PFSK-1 (cell line): Measurements from ENCODE around the gene ELF2.

Experiments used
- FOXP2 ChIP-seq: optimal IDR thresholded peaks from 2 replicates; pipeline ENCODE3; 2011; ENCODE audit warnings: borderline replicate concordance, control low read depth, inconsistent platforms; ENCODE audit not compliant: insufficient read depth; ENCODE audit errors: extremely low read length, extremely low read depth
- POLR2AphosphoS5 ChIP-seq: IDR thresholded peaks from 2 replicates; pipeline ENCODE4 v1.6.1; 2012; ENCODE audit warnings: low read depth, mild to moderate bottlenecking, control low read depth, low read length, moderate library complexity
- SIN3A ChIP-seq: IDR thresholded peaks from 2 replicates; pipeline ENCODE4 v1.6.1; 2012; ENCODE audit warnings: mild to moderate bottlenecking, low read length, moderate library complexity, borderline replicate concordance; ENCODE audit not compliant: insufficient read depth
- TAF1 ChIP-seq: IDR thresholded peaks from 2 replicates; pipeline ENCODE4 v1.6.1; 2012; ENCODE audit warnings: low read length, control low read depth, borderline replicate concordance; ENCODE audit not compliant: insufficient read depth
- TF ChIP-seq, protein P1 (sequence below), 2 experiments: IDR thresholded peaks; 2 replicates each; pipeline versions ENCODE4 v1.6.1 to v1.8.0; 2011 to 2012; ENCODE audit warnings: low read depth in 2 of 2, low read length in 2 of 2, control low read depth in 1 of 2, inconsistent platforms in 1 of 2, mild to moderate bottlenecking in 1 of 2, moderate library complexity in 1 of 2; ENCODE audit not compliant: insufficient read depth in 1 of 2

The ELF2 gene

GRCh38 chr4:139015269-139015947 is 161.6 kb downstream of the ELF2 start, which contains the start of gene NOCT:
Gene NOCT, plus strand, starts transcription at chr4:139015781. Its CDS starts 201 bp downstream, at chr4:139015982.
- TF ChIP-seq FOXP2 (peak; percentile 87), SIN3A (peak; percentile 84; the same call in 1 of the 2 replicates), TAF1 (peak; percentile 99), POLR2AphosphoS5 (peak; percentile 92)
- TF ChIP-seq, protein P1, sequence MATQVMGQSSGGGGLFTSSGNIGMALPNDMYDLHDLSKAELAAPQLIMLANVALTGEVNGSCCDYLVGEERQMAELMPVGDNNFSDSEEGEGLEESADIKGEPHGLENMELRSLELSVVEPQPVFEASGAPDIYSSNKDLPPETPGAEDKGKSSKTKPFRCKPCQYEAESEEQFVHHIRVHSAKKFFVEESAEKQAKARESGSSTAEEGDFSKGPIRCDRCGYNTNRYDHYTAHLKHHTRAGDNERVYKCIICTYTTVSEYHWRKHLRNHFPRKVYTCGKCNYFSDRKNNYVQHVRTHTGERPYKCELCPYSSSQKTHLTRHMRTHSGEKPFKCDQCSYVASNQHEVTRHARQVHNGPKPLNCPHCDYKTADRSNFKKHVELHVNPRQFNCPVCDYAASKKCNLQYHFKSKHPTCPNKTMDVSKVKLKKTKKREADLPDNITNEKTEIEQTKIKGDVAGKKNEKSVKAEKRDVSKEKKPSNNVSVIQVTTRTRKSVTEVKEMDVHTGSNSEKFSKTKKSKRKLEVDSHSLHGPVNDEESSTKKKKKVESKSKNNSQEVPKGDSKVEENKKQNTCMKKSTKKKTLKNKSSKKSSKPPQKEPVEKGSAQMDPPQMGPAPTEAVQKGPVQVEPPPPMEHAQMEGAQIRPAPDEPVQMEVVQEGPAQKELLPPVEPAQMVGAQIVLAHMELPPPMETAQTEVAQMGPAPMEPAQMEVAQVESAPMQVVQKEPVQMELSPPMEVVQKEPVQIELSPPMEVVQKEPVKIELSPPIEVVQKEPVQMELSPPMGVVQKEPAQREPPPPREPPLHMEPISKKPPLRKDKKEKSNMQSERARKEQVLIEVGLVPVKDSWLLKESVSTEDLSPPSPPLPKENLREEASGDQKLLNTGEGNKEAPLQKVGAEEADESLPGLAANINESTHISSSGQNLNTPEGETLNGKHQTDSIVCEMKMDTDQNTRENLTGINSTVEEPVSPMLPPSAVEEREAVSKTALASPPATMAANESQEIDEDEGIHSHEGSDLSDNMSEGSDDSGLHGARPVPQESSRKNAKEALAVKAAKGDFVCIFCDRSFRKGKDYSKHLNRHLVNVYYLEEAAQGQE (IDR thresholded peaks at IDR 0.05; ENCODE audit: insufficient read depth in 1 of 2, low read depth in 2 of 2, low read length in 2 of 2) = peak; percentile 44 to 71; a peak in 3 of 4 replicates

DNA sequence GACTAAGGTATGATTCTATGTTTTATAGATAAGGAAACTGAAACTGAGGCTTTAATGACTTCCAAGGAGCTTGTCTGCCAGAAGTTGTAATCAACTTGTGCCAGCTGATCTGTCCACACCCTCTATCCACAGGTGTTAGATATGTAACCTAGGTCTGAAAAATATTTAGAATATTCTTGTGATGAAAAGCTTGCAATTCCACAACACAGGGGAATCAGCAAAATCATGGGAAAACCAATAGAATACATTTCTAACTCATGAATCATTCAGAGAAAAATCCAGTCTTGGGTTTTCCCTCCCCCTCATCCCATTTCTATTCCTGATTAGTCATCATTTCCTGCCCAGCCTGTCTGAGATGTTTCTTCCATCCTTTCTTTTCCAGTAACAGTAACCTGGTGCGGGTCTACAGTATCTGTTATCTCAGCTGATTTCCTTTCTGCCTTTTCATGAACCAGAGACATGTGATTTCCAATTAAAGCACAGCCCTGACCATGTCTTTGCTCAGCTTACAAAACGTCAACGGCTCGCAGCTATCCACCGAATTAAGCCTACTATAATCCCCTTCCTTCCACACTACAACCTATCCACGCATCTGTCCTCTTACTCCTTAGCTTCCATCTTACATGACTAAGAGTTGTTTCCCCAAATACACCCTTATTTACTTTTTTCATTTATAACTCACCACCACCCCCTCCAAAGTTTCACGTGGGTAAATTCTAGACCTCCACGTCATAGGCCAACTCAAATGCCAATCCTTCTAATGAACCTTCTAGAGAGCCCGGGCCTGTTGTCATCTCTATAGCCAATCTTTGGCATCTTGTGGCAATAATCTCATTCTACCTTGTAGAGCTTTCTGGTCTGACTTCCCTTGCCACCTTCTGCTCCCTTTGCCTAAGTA is 162.4 kb downstream of the ELF2 start:
- TF ChIP-seq POLR2AphosphoS5 = no peak; the same call in 1 of the 2 replicates
- TF ChIP-seq SIN3A = peak; percentile 82; the same call in 1 of the 2 replicates
- TF ChIP-seq, protein P1 (IDR thresholded peaks at IDR 0.05; ENCODE audit: insufficient read depth in 1 of 2, low read depth in 2 of 2, low read length in 2 of 2) = no peak
- TF ChIP-seq TAF1 = no peak
- TF ChIP-seq FOXP2 = no peak

- no peak for TF ChIP-seq FOXP2
- TF ChIP-seq, protein P1 (IDR thresholded peaks at IDR 0.05; ENCODE audit: insufficient read depth in 1 of 2, low read depth in 2 of 2, low read length in 2 of 2) = no peak
- TF ChIP-seq POLR2AphosphoS5 = no peak
- TF ChIP-seq TAF1 = no peak
- no peak for TF ChIP-seq SIN3A
These were observed 165.6 kb downstream of the ELF2 start for GRCh38 chr4:139011225-139011950.

- TF ChIP-seq TAF1 (no peak), POLR2AphosphoS5 (no peak), FOXP2 (no peak), SIN3A (no peak)
- TF ChIP-seq, protein P1 (IDR thresholded peaks at IDR 0.05; ENCODE audit: insufficient read depth in 1 of 2, low read depth in 2 of 2, low read length in 2 of 2) = no peak
These were observed 167.3 kb downstream of the ELF2 start for GRCh38 chr4:139009702-139010101.
